Small intestine (tissue), 16 donors: ENCODE measurements around the gene MYH11. TPM values are rescaled to one million over a fixed set of nuclear protein-coding genes. Genes with fewer than 3 reads are reported as not detected.

ENCODE experiments used
- DNase-seq, 2 donors: peaks; one replicate each; pipeline versions ENCODE4 v3.0.0 to v3.0.0-alpha.2; 2013
- FAIRE-seq: peaks from 2 replicates; lab custom pipeline; 2012; peaks lifted over from hg19 to GRCh38; lab: Jason Lieb, UNC
- H3K27ac ChIP-seq, 3 donors: one replicate each; pipeline ENCODE4 v1.5.1; 2013; ENCODE audit warnings: low read length in 2 of 3, mild to moderate bottlenecking in 2 of 3, control low read depth in 1 of 3, inconsistent platforms in 1 of 3, low read depth in 1 of 3, moderate library complexity in 1 of 3
- H3K27me3 ChIP-seq, 3 donors: one replicate each; pipeline ENCODE4 v1.6.1; 2013; ENCODE audit warnings: low read length in 3 of 3, inconsistent platforms in 1 of 3; ENCODE audit not compliant: control insufficient read depth in 3 of 3, insufficient read depth in 3 of 3
- H3K36me3 ChIP-seq, 3 donors: one replicate each; pipeline ENCODE4 v1.6.1; 2013; ENCODE audit warnings: low read length in 3 of 3, inconsistent platforms in 1 of 3, low read depth in 1 of 3, mild to moderate bottlenecking in 1 of 3, moderate library complexity in 1 of 3; ENCODE audit not compliant: control insufficient read depth in 3 of 3, insufficient read depth in 2 of 3
- H3K4me1 ChIP-seq, 3 donors: one replicate each; pipeline ENCODE4 v1.6.1; 2013; ENCODE audit warnings: low read length in 2 of 3, inconsistent platforms in 1 of 3, low read depth in 1 of 3, mild to moderate bottlenecking in 1 of 3, moderate library complexity in 1 of 3; ENCODE audit not compliant: control insufficient read depth in 3 of 3, insufficient read depth in 2 of 3
- H3K4me3 ChIP-seq, 3 donors: one replicate each; pipeline ENCODE4 v1.5.1; 2013; ENCODE audit warnings: low read length in 3 of 3, control low read depth in 1 of 3, inconsistent platforms in 1 of 3, low read depth in 1 of 3, mild to moderate bottlenecking in 1 of 3, moderate library complexity in 1 of 3
- H3K9me3 ChIP-seq, 2 donors: one replicate each; pipeline ENCODE4 v1.6.1; 2013; ENCODE audit warnings: low read depth in 1 of 2, low read length in 1 of 2; ENCODE audit not compliant: control insufficient read depth in 2 of 2, insufficient read depth in 1 of 2
- WGBS, 3 donors: extraction: QIAGEN DNeasy Blood & Tissue Kit; methylation state at CpG; one replicate each; pipeline ENCODE4 v1.1.7; 2013; 5-methylcytosine and 5-hydroxymethylcytosine counted together
- long read RNA-seq, 10 donors: transcript quantifications; one replicate each; lab custom pipeline, GENCODE V29; 2026
- polyA plus RNA-seq, 4 donors: library from polyadenylated mRNA; stranded (reverse) in 3 of 4; unstranded in 1 of 4; fragments of 200-250 nt in 3 of 4; fragments of 120-200 nt in 1 of 4; gene quantifications; one replicate each; pipeline versions ENCODE4 v1.2.1 to v1.2.3, GENCODE V29; 2013
- donor health status: healthy with polysubstance abuse.
- donor health status: control.
- donor health status: control.
- donor health status: Bipolar disorder and iron deficiency.
- donor health status: healthy.

Gene MYH11
- polyA plus RNA-seq: 10 to 100 TPM in 3 of 4 donors, 1 to 10 TPM in 1; 3.4 to 89.6 (median 22.3) TPM
- long read RNA-seq, donor 1: 0 reads
- long read RNA-seq, donor 2, full-length matches to known transcripts: 3 of 27 reads
- long read RNA-seq, donor 2, partial matches to known transcripts: 24 of 27 reads
- long read RNA-seq, donor 2, other reads (novel, unspliced or antisense): 0 of 27 reads
- long read RNA-seq, donor 3, full-length matches to known transcripts: 7 of 168 reads
- long read RNA-seq, donor 3, partial matches to known transcripts: 161 of 168 reads
- long read RNA-seq, donor 3, other reads (novel, unspliced or antisense): 0 of 168 reads
- long read RNA-seq, donor 4: 0 reads
- long read RNA-seq, donor 5, partial matches to known transcripts: 16 of 16 reads
- long read RNA-seq, donor 5, other reads (novel, unspliced or antisense): 0 of 16 reads
- long read RNA-seq, donor 6, full-length matches to known transcripts: 6 of 96 reads
- long read RNA-seq, donor 6, partial matches to known transcripts: 90 of 96 reads
- long read RNA-seq, donor 6, other reads (novel, unspliced or antisense): 0 of 96 reads
- long read RNA-seq, donor 7, partial matches to known transcripts: 15 of 15 reads
- long read RNA-seq, donor 7, other reads (novel, unspliced or antisense): 0 of 15 reads
- long read RNA-seq, donor 8: 0 reads
- long read RNA-seq, donor 9, full-length matches to known transcripts: 3 of 3 reads
- long read RNA-seq, donor 9, partial matches to known transcripts: 0 of 3 reads
- long read RNA-seq, donor 9, other reads (novel, unspliced or antisense): 0 of 3 reads
- long read RNA-seq, donor 10, full-length matches to known transcripts: 14 of 719 reads
- long read RNA-seq, donor 10, partial matches to known transcripts: 705 of 719 reads
- long read RNA-seq, donor 10, other reads (novel, unspliced or antisense): 0 of 719 reads

- H3K4me1 ChIP-seq: no peaks in the 10 kb centered on the region
- H3K9me3 ChIP-seq: no peaks in the 10 kb centered on the region
- WGBS, 3 donors: 1 to 4% (median 3%) methylated on average over 36 to 49 of the region's 49 CpGs
- H3K4me3 ChIP-seq: peak within 1 kb of the TSS in 2 of 3 donors; percentile 17 to 45
- H3K36me3 ChIP-seq: no peaks in the 10 kb centered on the region
- DNase-seq: peak in 1 of 2 donors; percentile 29
- peak within 1 kb of the TSS in 2 of 3 donors; percentile 55 to 62 for H3K27ac ChIP-seq
- H3K27me3 ChIP-seq: peaks cover 11 to 29% (median 15%) of the 10 kb centered on the region in 3 donors
- no peak for FAIRE-seq
Measured at GRCh38 chr16:15856901-15857698, at the start of gene MYH11. Gene MYH11 (minus strand): TSS chr16:15857028. CDS start chr16:15838252, 18,776 bp downstream.

- no peaks in the 10 kb centered on the region for H3K36me3 ChIP-seq
- WGBS, 3 donors: 75 to 85% (median 82%) methylated on average over 2 of the region's 2 CpGs
- no peak overlapping the region for H3K27ac ChIP-seq
- no peaks in the 10 kb centered on the region for H3K27me3 ChIP-seq
- no peaks in the 10 kb centered on the region for H3K4me1 ChIP-seq
- no peak for DNase-seq
- no peak for FAIRE-seq
- peaks cover 0 to 5% of the 10 kb centered on the region in 2 donors for H3K9me3 ChIP-seq
- H3K4me3 ChIP-seq: no peak overlapping the region
Measured at GRCh38 chr16:15906439-15906838, 49.6 kb upstream of the MYH11 start.

GRCh38 chr16:15903960-15904359, 47.1 kb upstream of the MYH11 start:
- DNase-seq (no peak), FAIRE-seq (no peak)
- Histone ChIP-seq H3K9me3 (peaks cover 0 to 5% of the 10 kb centered on the region in 2 donors), H3K27ac (no peak overlapping the region), H3K27me3 (no peaks in the 10 kb centered on the region), H3K4me1 (no peaks in the 10 kb centered on the region), H3K36me3 (no peaks in the 10 kb centered on the region), H3K4me3 (no peak overlapping the region)
- WGBS, 3 donors: 94 to 97% (median 95%) methylated on average over 5 of the region's 5 CpGs

- no peak for DNase-seq
- H3K27ac ChIP-seq: no peak overlapping the region
- WGBS, 3 donors: 78 to 86% (median 80%) methylated on average over 6 of the region's 6 CpGs
- H3K4me3 ChIP-seq: no peak overlapping the region
- H3K4me1 ChIP-seq: no peaks in the 10 kb centered on the region
- H3K36me3 ChIP-seq: no peaks in the 10 kb centered on the region
- H3K9me3 ChIP-seq: no peaks in the 10 kb centered on the region
- no peaks in the 10 kb centered on the region for H3K27me3 ChIP-seq
- no peak for FAIRE-seq
Measured at GRCh38 chr16:15900901-15901500, 44.2 kb upstream of the MYH11 start.

GRCh38 chr16:15900357-15900756, 43.5 kb upstream of the MYH11 start:
- no peaks in the 10 kb centered on the region for H3K27me3 ChIP-seq
- H3K4me1 ChIP-seq: no peaks in the 10 kb centered on the region
- no peak overlapping the region for H3K27ac ChIP-seq
- FAIRE-seq (no peak), DNase-seq (no peak)
- 94 to 99% (median 95%) methylated on average over 3 of the region's 3 CpGs for WGBS, 3 donors
- H3K4me3 ChIP-seq: no peak overlapping the region
- no peaks in the 10 kb centered on the region for H3K9me3 ChIP-seq
- H3K36me3 ChIP-seq: no peaks in the 10 kb centered on the region

- H3K9me3 ChIP-seq: no peaks in the 10 kb centered on the region
- peak; percentile 33 to 91 for DNase-seq
- no peaks in the 10 kb centered on the region for H3K27me3 ChIP-seq
- H3K27ac ChIP-seq: peak overlapping the region in 2 of 3 donors; percentile 35 to 41
- H3K4me3 ChIP-seq: no peak overlapping the region
- no peak for FAIRE-seq
- H3K36me3 ChIP-seq: no peaks in the 10 kb centered on the region
- no peaks in the 10 kb centered on the region for H3K4me1 ChIP-seq
- WGBS, 3 donors: 16 to 48% (median 21%) methylated on average over 9 of the region's 9 CpGs
Measured at GRCh38 chr16:15899538-15900100, 42.8 kb upstream of the MYH11 start.

GRCh38 chr16:15898654-15899053, 41.8 kb upstream of the MYH11 start:
- no peaks in the 10 kb centered on the region for H3K9me3 ChIP-seq
- H3K36me3 ChIP-seq: no peaks in the 10 kb centered on the region
- WGBS, 3 donors: 86 to 98% (median 95%) methylated on average over 6 of the region's 6 CpGs
- H3K27me3 ChIP-seq: no peaks in the 10 kb centered on the region
- no peak for DNase-seq
- FAIRE-seq: no peak
- no peak overlapping the region for H3K27ac ChIP-seq
- H3K4me3 ChIP-seq: no peak overlapping the region
- H3K4me1 ChIP-seq: no peaks in the 10 kb centered on the region
